Dermis blood vessel endothelial cell (primary cell): Measurements from ENCODE around the gene SLC10A7. TPM values are rescaled to one million over a fixed set of nuclear protein-coding genes. Genes with fewer than 3 reads are reported as not detected.

Source experiments
- total RNA-seq: library from RNA; depleted of rRNA; stranded (reverse); fragments of >200 nt; gene quantifications from 2 replicates; pipeline ENCODE4 v1.2.3, GENCODE V29; 2014

The SLC10A7 gene
- total RNA-seq, 1 donor from 2014 or later = 12.8 TPM

Other genes starting within 250 kb of the SLC10A7 start
- not detected in 2 replicates for gene POU4F2, start 117.0 kb upstream of the SLC10A7 start, total RNA-seq